WTC11 (cell line): ENCODE data around the gene MAP4K3. TPM values are rescaled to one million over a fixed set of nuclear protein-coding genes. Genes with fewer than 3 reads are reported as not detected.
"Not testable (repeated sequence)": the region's sequence is repeated elsewhere in the genome, so short reads cannot be mapped to it uniquely, and the experiment has no call there.

Source experiments
- ATAC-seq: fragments of 200-7000 bp; cut with Tn5 transposase; 2 replicates; pipeline ENCODE4 v1.10.0; 2021; ENCODE audit warnings: mild to moderate bottlenecking, moderate library complexity
- CTCF ChIA-PET: fragments of 300-600 bp; sonication (Branson Sonifier 250); formaldehyde crosslinking; loops from one replicate; lab custom pipeline; 2021; ENCODE audit warnings: antibody characterized with exemption; lab: Charles Lee
- POLR2A ChIA-PET: fragments of 350-600 bp; sonication (Branson Sonifier 250); formaldehyde crosslinking; loops from one replicate; lab custom pipeline; 2021; ENCODE audit warnings: antibody characterized with exemption; lab: Charles Lee
- DNase-seq: peaks from one replicate; pipeline ENCODE4 v3.0.0; 2021; ENCODE audit warnings: low spot score
- H3K27ac Mint-ChIP-seq: 2 replicates; pipeline ENCODE4 v1.8.0; 2021; ENCODE audit warnings: mixed read lengths
- H3K27me3 Mint-ChIP-seq: 2 replicates; pipeline ENCODE4 v1.8.0; 2021; ENCODE audit warnings: low read depth, mild to moderate bottlenecking, moderate library complexity, mixed read lengths
- H3K36me3 Mint-ChIP-seq: 2 replicates; pipeline ENCODE4 v1.8.0; 2021; ENCODE audit warnings: mixed read lengths
- H3K4me1 Mint-ChIP-seq: 2 replicates; pipeline ENCODE4 v1.8.0; 2022; ENCODE audit warnings: mixed read lengths
- H3K4me3 Mint-ChIP-seq: 2 replicates; pipeline ENCODE4 v1.8.0; 2021; ENCODE audit warnings: mild to moderate bottlenecking, moderate library complexity, mixed read lengths
- H3K9me3 Mint-ChIP-seq: 2 replicates; pipeline ENCODE4 v1.8.0; 2021; ENCODE audit warnings: mixed read lengths
- ATF1 ChIP-seq: sonication (generic); formaldehyde crosslinking; IDR thresholded peaks from 2 replicates; pipeline ENCODE4 v1.8.1; 2023; ENCODE audit warnings: mild to moderate bottlenecking, moderate library complexity, missing genetic modification reagents
- FOXJ3 ChIP-seq: sonication (generic); formaldehyde crosslinking; IDR thresholded peaks from 2 replicates; pipeline ENCODE4 v1.9.0; 2021; ENCODE audit warnings: missing genetic modification reagents, mild to moderate bottlenecking, borderline replicate concordance
- GABPB1 ChIP-seq: sonication (generic); formaldehyde crosslinking; IDR thresholded peaks from 2 replicates; pipeline ENCODE4 v1.8.1; 2023; ENCODE audit warnings: mild to moderate bottlenecking, missing genetic modification reagents
- HMGA2 ChIP-seq: fragments of 250-450 bp; sonication (Bioruptor Pico); IDR thresholded peaks from 2 replicates; pipeline ENCODE4 v1.4.0; 2021; ENCODE audit warnings: mild to moderate bottlenecking, moderate library complexity
- JAZF1 ChIP-seq: fragments of 250-450 bp; sonication (Bioruptor Pico); IDR thresholded peaks from 2 replicates; pipeline ENCODE4 v1.9.0; 2021; ENCODE audit warnings: moderate library complexity, mild to moderate bottlenecking, inconsistent platforms
- KAT7 ChIP-seq: sonication (generic); formaldehyde crosslinking; IDR thresholded peaks from 2 replicates; pipeline ENCODE4 v1.8.1; 2023; ENCODE audit warnings: missing genetic modification reagents, mild to moderate bottlenecking, borderline replicate concordance
- OVOL2 ChIP-seq: fragments of 250-450 bp; sonication (Bioruptor Pico); IDR thresholded peaks from 2 replicates; pipeline ENCODE4 v1.9.0; 2021; ENCODE audit warnings: mild to moderate bottlenecking, borderline replicate concordance
- TCF7 ChIP-seq: sonication (generic); formaldehyde crosslinking; IDR thresholded peaks from 2 replicates; pipeline ENCODE4 v1.8.0; 2022; ENCODE audit warnings: mild to moderate bottlenecking, low read depth, missing genetic modification reagents, moderate library complexity
- ZBTB21 ChIP-seq: sonication (generic); formaldehyde crosslinking; IDR thresholded peaks from 2 replicates; pipeline ENCODE4 v1.8.1; 2023; ENCODE audit warnings: mild to moderate bottlenecking, missing genetic modification reagents, borderline replicate concordance
- ZNF232 ChIP-seq: sonication (generic); formaldehyde crosslinking; IDR thresholded peaks from 2 replicates; pipeline ENCODE4 v1.8.0; 2022; ENCODE audit warnings: mild to moderate bottlenecking, missing genetic modification reagents
- total RNA-seq: library from RNA; stranded (reverse); gene quantifications from 3 replicates; pipeline ENCODE4 v1.2.3, GENCODE V29; 2021
- TF ChIP-seq, protein P1 (sequence below): sonication (generic); formaldehyde crosslinking; IDR thresholded peaks from 2 replicates; pipeline ENCODE4 v1.8.1; 2023; ENCODE audit warnings: mild to moderate bottlenecking, missing genetic modification reagents, borderline replicate concordance
- TF ChIP-seq, protein P2 (sequence below): sonication (generic); formaldehyde crosslinking; conservative IDR thresholded peaks from 2 replicates; pipeline ENCODE4 v1.8.1; 2023; ENCODE audit warnings: mild to moderate bottlenecking, low read depth, missing genetic modification reagents, moderate library complexity
- TF ChIP-seq, protein P3 (sequence below): fragments of 250-450 bp; sonication (Bioruptor Pico); IDR thresholded peaks from 2 replicates; pipeline ENCODE4 v1.9.0; 2021; ENCODE audit warnings: moderate library complexity, mild to moderate bottlenecking, inconsistent platforms, borderline replicate concordance
- TF ChIP-seq, protein P4 (sequence below): fragments of 250-450 bp; sonication (Bioruptor Pico); IDR thresholded peaks from 2 replicates; pipeline ENCODE4 v1.9.0; 2021; ENCODE audit warnings: mild to moderate bottlenecking
- TF ChIP-seq, protein P5 (sequence below): sonication (generic); formaldehyde crosslinking; IDR thresholded peaks from 2 replicates; pipeline ENCODE4 v1.8.1; 2022; ENCODE audit warnings: low read depth, missing genetic modification reagents, borderline replicate concordance
- TF ChIP-seq, protein P6 (sequence below): sonication (generic); formaldehyde crosslinking; conservative IDR thresholded peaks from 2 replicates; pipeline ENCODE4 v1.8.1; 2022; ENCODE audit warnings: mild to moderate bottlenecking, missing genetic modification reagents
- TF ChIP-seq, protein P7 (sequence below): sonication (generic); formaldehyde crosslinking; IDR thresholded peaks from 2 replicates; pipeline ENCODE4 v1.8.0; 2022; ENCODE audit warnings: missing genetic modification reagents

The MAP4K3 gene
- total RNA-seq, 1 experiment from 2014 or later: 73.2 TPM

DNA sequence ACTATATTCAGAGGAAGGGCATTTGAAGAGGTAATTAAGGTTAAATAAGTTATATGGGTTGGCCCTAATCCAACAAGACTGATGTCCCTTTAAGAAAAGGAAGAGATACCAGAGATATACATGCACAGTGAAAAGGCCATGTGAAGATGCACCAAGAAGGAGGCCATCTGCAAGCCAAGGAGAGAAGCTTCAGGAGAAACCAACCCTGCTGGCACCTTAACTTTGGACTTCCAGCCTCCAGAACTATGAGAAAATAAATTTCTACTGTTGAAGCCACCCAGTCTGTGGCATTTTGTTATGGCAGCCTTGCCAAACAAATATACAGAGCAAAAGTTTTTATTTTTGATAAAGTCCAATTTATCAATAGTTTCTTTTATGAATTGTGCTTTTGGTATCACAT lies 51.0 kb downstream of the MAP4K3 start (continued):
- TF ChIP-seq, protein P1, sequence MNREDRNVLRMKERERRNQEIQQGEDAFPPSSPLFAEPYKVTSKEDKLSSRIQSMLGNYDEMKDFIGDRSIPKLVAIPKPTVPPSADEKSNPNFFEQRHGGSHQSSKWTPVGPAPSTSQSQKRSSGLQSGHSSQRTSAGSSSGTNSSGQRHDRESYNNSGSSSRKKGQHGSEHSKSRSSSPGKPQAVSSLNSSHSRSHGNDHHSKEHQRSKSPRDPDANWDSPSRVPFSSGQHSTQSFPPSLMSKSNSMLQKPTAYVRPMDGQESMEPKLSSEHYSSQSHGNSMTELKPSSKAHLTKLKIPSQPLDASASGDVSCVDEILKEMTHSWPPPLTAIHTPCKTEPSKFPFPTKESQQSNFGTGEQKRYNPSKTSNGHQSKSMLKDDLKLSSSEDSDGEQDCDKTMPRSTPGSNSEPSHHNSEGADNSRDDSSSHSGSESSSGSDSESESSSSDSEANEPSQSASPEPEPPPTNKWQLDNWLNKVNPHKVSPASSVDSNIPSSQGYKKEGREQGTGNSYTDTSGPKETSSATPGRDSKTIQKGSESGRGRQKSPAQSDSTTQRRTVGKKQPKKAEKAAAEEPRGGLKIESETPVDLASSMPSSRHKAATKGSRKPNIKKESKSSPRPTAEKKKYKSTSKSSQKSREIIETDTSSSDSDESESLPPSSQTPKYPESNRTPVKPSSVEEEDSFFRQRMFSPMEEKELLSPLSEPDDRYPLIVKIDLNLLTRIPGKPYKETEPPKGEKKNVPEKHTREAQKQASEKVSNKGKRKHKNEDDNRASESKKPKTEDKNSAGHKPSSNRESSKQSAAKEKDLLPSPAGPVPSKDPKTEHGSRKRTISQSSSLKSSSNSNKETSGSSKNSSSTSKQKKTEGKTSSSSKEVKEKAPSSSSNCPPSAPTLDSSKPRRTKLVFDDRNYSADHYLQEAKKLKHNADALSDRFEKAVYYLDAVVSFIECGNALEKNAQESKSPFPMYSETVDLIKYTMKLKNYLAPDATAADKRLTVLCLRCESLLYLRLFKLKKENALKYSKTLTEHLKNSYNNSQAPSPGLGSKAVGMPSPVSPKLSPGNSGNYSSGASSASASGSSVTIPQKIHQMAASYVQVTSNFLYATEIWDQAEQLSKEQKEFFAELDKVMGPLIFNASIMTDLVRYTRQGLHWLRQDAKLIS (CRISPR knock-in tag): no peak
- TF ChIP-seq, protein P2, sequence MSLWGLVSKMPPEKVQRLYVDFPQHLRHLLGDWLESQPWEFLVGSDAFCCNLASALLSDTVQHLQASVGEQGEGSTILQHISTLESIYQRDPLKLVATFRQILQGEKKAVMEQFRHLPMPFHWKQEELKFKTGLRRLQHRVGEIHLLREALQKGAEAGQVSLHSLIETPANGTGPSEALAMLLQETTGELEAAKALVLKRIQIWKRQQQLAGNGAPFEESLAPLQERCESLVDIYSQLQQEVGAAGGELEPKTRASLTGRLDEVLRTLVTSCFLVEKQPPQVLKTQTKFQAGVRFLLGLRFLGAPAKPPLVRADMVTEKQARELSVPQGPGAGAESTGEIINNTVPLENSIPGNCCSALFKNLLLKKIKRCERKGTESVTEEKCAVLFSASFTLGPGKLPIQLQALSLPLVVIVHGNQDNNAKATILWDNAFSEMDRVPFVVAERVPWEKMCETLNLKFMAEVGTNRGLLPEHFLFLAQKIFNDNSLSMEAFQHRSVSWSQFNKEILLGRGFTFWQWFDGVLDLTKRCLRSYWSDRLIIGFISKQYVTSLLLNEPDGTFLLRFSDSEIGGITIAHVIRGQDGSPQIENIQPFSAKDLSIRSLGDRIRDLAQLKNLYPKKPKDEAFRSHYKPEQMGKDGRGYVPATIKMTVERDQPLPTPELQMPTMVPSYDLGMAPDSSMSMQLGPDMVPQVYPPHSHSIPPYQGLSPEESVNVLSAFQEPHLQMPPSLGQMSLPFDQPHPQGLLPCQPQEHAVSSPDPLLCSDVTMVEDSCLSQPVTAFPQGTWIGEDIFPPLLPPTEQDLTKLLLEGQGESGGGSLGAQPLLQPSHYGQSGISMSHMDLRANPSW (CRISPR knock-in tag): no peak
- TF ChIP-seq, protein P3, sequence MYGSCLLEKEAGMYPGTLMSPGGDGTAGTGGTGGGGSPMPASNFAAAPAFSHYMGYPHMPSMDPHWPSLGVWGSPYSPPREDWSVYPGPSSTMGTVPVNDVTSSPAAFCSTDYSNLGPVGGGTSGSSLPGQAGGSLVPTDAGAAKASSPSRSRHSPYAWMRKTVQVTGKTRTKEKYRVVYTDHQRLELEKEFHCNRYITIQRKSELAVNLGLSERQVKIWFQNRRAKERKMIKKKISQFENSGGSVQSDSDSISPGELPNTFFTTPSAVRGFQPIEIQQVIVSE (CRISPR knock-in tag): no peak

DNA sequence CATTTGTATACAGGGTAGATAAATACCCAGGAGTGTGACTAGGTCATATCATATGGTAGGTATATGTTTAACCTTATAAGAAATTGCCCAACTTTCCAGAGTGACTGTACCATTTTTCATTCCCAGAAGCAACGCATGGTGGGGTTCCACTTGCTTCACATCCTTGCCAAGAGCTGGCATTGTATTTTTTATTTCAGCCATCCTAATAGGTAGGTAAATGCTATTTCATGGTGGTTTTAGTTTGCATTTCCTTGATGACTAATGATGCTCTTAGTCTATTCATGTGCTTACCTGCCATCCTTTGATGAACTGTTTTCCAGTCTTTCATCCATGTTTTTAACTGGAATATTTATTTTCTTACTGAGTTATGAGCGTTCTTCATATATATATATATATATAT lies 51.9 kb downstream of the MAP4K3 start:
- ATAC-seq (no peak), DNase-seq (no peak)
- peaks cover 15% of the 10 kb centered on the region for H3K9me3 Mint-ChIP-seq
- H3K27me3 Mint-ChIP-seq: no peaks in the 10 kb centered on the region
- peaks cover 21% of the 10 kb centered on the region for H3K36me3 Mint-ChIP-seq
- CTCF ChIA-PET: no interaction called here
- no peak overlapping the region for H3K4me3 Mint-ChIP-seq
- H3K4me1 Mint-ChIP-seq: peaks cover 65% of the 10 kb centered on the region
- H3K27ac Mint-ChIP-seq: no peak overlapping the region
- TF ChIP-seq, protein P4, sequence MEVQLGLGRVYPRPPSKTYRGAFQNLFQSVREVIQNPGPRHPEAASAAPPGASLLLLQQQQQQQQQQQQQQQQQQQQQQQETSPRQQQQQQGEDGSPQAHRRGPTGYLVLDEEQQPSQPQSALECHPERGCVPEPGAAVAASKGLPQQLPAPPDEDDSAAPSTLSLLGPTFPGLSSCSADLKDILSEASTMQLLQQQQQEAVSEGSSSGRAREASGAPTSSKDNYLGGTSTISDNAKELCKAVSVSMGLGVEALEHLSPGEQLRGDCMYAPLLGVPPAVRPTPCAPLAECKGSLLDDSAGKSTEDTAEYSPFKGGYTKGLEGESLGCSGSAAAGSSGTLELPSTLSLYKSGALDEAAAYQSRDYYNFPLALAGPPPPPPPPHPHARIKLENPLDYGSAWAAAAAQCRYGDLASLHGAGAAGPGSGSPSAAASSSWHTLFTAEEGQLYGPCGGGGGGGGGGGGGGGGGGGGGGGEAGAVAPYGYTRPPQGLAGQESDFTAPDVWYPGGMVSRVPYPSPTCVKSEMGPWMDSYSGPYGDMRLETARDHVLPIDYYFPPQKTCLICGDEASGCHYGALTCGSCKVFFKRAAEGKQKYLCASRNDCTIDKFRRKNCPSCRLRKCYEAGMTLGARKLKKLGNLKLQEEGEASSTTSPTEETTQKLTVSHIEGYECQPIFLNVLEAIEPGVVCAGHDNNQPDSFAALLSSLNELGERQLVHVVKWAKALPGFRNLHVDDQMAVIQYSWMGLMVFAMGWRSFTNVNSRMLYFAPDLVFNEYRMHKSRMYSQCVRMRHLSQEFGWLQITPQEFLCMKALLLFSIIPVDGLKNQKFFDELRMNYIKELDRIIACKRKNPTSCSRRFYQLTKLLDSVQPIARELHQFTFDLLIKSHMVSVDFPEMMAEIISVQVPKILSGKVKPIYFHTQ (CRISPR knock-in tag): no peak
- TF ChIP-seq HMGA2 (no peak), FOXJ3 (CRISPR knock-in tag) (no peak), TCF7 (CRISPR knock-in tag) (no peak), KAT7 (CRISPR knock-in tag) (no peak), ATF1 (CRISPR knock-in tag) (no peak), JAZF1 (CRISPR knock-in tag) (no peak), GABPB1 (no peak), OVOL2 (CRISPR knock-in tag) (no peak), ZNF232 (no peak), ZBTB21 (CRISPR knock-in tag) (no peak)
- TF ChIP-seq, protein P5, sequence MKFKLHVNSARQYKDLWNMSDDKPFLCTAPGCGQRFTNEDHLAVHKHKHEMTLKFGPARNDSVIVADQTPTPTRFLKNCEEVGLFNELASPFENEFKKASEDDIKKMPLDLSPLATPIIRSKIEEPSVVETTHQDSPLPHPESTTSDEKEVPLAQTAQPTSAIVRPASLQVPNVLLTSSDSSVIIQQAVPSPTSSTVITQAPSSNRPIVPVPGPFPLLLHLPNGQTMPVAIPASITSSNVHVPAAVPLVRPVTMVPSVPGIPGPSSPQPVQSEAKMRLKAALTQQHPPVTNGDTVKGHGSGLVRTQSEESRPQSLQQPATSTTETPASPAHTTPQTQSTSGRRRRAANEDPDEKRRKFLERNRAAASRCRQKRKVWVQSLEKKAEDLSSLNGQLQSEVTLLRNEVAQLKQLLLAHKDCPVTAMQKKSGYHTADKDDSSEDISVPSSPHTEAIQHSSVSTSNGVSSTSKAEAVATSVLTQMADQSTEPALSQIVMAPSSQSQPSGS (CRISPR knock-in tag): no peak
- TF ChIP-seq, protein P6, sequence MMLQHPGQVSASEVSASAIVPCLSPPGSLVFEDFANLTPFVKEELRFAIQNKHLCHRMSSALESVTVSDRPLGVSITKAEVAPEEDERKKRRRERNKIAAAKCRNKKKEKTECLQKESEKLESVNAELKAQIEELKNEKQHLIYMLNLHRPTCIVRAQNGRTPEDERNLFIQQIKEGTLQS: no peak
- TF ChIP-seq, protein P7, sequence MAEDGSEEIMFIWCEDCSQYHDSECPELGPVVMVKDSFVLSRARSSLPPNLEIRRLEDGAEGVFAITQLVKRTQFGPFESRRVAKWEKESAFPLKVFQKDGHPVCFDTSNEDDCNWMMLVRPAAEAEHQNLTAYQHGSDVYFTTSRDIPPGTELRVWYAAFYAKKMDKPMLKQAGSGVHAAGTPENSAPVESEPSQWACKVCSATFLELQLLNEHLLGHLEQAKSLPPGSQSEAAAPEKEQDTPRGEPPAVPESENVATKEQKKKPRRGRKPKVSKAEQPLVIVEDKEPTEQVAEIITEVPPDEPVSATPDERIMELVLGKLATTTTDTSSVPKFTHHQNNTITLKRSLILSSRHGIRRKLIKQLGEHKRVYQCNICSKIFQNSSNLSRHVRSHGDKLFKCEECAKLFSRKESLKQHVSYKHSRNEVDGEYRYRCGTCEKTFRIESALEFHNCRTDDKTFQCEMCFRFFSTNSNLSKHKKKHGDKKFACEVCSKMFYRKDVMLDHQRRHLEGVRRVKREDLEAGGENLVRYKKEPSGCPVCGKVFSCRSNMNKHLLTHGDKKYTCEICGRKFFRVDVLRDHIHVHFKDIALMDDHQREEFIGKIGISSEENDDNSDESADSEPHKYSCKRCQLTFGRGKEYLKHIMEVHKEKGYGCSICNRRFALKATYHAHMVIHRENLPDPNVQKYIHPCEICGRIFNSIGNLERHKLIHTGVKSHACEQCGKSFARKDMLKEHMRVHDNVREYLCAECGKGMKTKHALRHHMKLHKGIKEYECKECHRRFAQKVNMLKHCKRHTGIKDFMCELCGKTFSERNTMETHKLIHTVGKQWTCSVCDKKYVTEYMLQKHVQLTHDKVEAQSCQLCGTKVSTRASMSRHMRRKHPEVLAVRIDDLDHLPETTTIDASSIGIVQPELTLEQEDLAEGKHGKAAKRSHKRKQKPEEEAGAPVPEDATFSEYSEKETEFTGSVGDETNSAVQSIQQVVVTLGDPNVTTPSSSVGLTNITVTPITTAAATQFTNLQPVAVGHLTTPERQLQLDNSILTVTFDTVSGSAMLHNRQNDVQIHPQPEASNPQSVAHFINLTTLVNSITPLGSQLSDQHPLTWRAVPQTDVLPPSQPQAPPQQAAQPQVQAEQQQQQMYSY (CRISPR knock-in tag): no peak
- TF ChIP-seq, all 79 proteins: peak for 0
- POLR2A ChIA-PET: no interaction called here

DNA sequence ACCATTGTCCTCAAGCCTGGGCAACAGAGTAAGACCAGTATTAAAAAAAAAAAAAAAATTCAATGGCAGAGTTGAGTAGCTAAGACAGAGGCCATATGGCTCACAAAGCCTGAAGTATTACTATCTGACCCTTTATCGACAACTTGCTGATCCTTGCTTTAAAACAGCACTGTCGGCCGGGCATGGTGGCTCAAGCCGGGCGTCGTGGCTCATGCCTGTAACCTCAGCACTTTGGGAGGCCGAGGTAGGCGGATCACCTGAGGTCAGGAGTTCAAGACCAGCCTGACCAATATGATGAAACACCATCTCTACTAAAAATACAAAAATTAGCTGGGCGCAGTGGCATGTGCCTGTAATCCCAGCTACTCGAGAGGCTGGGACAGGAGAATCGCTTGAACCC lies 53.0 kb downstream of the MAP4K3 start:
- peaks cover 21% of the 10 kb centered on the region for H3K36me3 Mint-ChIP-seq
- H3K4me3 Mint-ChIP-seq, ATAC-seq, H3K27ac Mint-ChIP-seq, DNase-seq, H3K27me3 Mint-ChIP-seq: not testable (repeated sequence)
- H3K9me3 Mint-ChIP-seq: peaks cover 15% of the 10 kb centered on the region
- peaks cover 65% of the 10 kb centered on the region for H3K4me1 Mint-ChIP-seq
- POLR2A ChIA-PET: interaction anchor here (0.7 kb wide), 1 partner anchor 325 kb away, joined by 3 read pairs; no protein-coding TSS in a partner anchor
- CTCF ChIA-PET: interaction anchor here (0.6 kb wide), 1 partner anchor 15 kb away, joined by 3 read pairs; no protein-coding TSS in a partner anchor
